VCaP (cell line): ENCODE results near the gene FADS6.
"Not testable (repeated sequence)": the region's sequence is repeated elsewhere in the genome, so short reads cannot be mapped to it uniquely, and the experiment has no call there.

Experiments used
- H3K27ac ChIP-seq: fragments of 450-650 bp; 2 replicates; pipeline ENCODE4 v1.5.1; 2017
- TF ChIP-seq, protein P1 (sequence below): fragments of 450-650 bp; conservative IDR thresholded peaks from 2 replicates; pipeline ENCODE4 v1.5.1; 2017; ENCODE audit warnings: mild to moderate bottlenecking, moderate library complexity

FADS6 gene

DNA sequence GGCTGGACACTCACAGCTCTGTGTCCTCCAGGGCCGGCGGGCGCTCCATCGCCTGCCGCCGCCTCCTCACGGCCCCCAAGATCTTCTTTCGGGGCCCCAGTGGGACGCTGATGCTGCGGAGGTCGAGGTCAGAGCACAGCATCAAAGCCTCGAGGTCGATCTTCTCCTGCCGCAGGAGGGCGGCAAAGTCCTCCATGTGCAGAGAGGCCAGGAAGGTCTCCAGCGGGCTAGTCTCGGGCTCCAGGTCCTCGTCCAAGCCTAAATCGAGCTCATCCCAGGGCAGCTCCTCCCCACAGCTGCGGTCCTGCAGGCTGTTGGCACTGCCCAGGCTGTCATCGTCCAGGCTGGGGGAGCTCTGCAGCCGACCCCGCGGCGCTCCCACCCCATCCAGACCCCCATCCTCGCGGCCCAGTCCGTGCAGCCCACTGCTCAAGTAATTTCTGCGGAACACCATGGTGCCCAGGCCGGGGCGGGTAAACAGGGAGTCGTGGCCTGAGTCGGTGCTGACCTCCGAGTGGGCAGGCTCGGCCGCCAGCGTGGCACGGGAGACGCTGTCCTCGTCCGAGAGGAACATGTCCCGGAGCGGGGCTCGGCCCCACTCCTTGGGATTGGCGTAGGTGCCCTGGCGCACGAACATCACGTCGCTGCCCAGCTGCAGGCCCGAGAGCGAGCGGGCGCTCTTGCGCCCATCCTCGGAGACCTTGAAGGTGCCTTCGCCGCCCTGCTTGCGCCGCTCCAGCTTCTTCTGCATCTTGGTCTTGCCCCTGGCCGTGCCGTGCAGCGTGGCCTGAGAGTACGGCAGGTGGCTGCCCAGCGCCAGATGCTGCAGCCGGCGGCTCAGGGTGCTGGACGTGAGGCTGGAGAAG lies 26.2 kb upstream of the FADS6 start:
- H3K27ac ChIP-seq, result no peak overlapping the region
- TF ChIP-seq, protein P1, sequence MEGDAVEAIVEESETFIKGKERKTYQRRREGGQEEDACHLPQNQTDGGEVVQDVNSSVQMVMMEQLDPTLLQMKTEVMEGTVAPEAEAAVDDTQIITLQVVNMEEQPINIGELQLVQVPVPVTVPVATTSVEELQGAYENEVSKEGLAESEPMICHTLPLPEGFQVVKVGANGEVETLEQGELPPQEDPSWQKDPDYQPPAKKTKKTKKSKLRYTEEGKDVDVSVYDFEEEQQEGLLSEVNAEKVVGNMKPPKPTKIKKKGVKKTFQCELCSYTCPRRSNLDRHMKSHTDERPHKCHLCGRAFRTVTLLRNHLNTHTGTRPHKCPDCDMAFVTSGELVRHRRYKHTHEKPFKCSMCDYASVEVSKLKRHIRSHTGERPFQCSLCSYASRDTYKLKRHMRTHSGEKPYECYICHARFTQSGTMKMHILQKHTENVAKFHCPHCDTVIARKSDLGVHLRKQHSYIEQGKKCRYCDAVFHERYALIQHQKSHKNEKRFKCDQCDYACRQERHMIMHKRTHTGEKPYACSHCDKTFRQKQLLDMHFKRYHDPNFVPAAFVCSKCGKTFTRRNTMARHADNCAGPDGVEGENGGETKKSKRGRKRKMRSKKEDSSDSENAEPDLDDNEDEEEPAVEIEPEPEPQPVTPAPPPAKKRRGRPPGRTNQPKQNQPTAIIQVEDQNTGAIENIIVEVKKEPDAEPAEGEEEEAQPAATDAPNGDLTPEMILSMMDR, result no peak

GRCh38 chr17:74918906-74919305 lies 25.5 kb upstream of the FADS6 start:
- no peak overlapping the region for H3K27ac ChIP-seq
- TF ChIP-seq, protein P1, result no peak

DNA sequence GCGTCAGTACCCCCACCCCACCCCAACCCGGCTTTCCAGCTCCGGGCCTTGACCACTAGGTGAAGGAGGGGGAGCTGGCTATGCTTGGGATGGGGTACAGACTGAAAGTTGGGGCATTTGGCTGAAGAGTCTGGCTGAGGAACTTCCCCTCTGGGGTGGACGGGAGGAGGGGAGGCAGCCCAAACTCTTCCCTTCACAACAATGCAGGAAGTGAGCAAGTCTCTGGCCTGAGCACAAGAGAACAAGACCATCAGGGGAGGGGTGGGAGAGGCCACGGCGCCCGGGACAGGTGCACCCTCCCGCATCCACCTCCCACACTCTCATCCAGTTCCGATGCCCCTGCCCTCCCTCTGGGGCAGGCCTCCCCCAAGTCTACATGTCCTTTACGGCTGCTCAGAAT lies 24.0 kb upstream of the FADS6 start:
- TF ChIP-seq, protein P1, result no peak
- H3K27ac ChIP-seq, result no peak overlapping the region

- H3K27ac ChIP-seq, result no peak overlapping the region
- TF ChIP-seq, protein P1, result no peak
These were observed 23.4 kb upstream of the FADS6 start for GRCh38 chr17:74916851-74917199.

GRCh38 chr17:74916136-74916850 lies 22.9 kb upstream of the FADS6 start:
- TF ChIP-seq, protein P1, result no peak
- no peak overlapping the region for H3K27ac ChIP-seq

DNA sequence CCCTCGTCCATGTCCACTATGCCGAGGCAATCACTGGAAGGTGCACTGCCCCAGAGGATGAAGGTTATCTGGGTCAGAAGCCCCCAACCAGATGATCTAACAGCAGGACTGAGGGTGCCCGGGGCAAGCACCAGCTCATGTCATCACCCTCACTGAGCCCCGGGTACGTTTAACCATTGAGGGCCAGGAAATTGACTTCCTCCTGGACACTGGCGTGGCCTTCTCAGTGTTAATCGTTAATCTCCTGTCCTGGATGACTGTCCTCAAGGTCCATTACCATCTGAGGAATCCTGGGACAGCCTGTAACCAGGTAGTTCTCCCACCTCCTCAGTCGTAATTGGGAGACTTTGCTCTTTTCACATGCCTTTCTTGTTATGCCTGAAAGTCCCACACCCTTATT lies 18.0 kb upstream of the FADS6 start:
- H3K27ac ChIP-seq, result not testable (repeated sequence)

DNA sequence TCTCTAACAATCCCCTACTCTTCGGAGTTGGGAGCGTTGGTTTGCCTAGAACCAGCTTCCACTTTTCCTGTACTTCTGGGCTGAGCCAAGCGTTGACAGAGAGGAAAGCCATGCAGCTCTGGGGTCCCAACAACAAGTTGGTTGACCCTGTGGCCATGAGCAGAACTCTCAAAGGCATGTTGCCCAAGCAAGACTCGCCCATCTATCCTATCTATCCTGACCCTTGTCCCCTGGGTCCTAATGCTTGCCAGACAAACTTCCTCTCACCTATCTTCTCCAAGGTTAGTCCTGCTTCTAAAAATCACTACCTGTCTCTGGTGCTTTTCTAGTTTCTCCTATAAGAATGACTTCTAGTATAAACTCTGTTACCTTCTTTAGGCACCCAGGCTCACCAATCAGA lies 15.7 kb upstream of the FADS6 start:
- not testable (repeated sequence) for H3K27ac ChIP-seq

- TF ChIP-seq, protein P1, result no peak
- no peak overlapping the region for H3K27ac ChIP-seq
These were observed 13.6 kb upstream of the FADS6 start for GRCh38 chr17:74907012-74907411.

- not testable (repeated sequence) for H3K27ac ChIP-seq
These were observed 12.9 kb upstream of the FADS6 start for GRCh38 chr17:74906214-74906793.
